Endothelial cell of umbilical vein (primary cell): ENCODE data around the gene CDC20B. TPM values are rescaled to one million over a fixed set of nuclear protein-coding genes. Genes with fewer than 3 reads are reported as not detected.

Experiments used
- BruUV-seq: library from RNA; stranded (reverse); fragments of 400-500 nt; replicated peaks from 2 replicates; lab custom pipeline; 2021; lab: Mats Ljungman, UMichigan
- CTCF ChIA-PET: fragments of 300-600, 350-600 bp; sonication (Branson Sonifier 250); formaldehyde crosslinking; loops from one replicate; lab custom pipeline; 2021; ENCODE audit warnings: antibody characterized with exemption, inconsistent platforms; lab: Charles Lee
- POLR2A ChIA-PET: fragments of 300-600, 350-600 bp; sonication (Branson Sonifier 250); formaldehyde crosslinking; loops from one replicate; lab custom pipeline; 2021; ENCODE audit warnings: antibody characterized with exemption, inconsistent platforms; lab: Charles Lee
- DNase-seq: peaks from one replicate; pipeline ENCODE4 v3.0.0-alpha.2; 2011; ENCODE audit warnings: low read depth, low spot score
- FAIRE-seq: peaks from 2 replicates; lab custom pipeline; 2011; peaks lifted over from hg19 to GRCh38; lab: Jason Lieb, UNC
- H2AFZ ChIP-seq: 2 replicates; pipeline ENCODE4 v1.6.0; 2012; ENCODE audit warnings: low read depth, low read length, control low read depth, inconsistent platforms
- H3K27ac ChIP-seq: 2 replicates; pipeline ENCODE4 v1.5.1; 2011; ENCODE audit warnings: low read depth, mild to moderate bottlenecking, control low read depth, low read length, moderate library complexity; ENCODE audit not compliant: insufficient read depth
- H3K27me3 ChIP-seq, 2 experiments: 2 replicates each; pipeline versions ENCODE4 v1.6.0 to v1.6.1; 2011; ENCODE audit warnings: low read length in 2 of 2, mixed read lengths in 1 of 2; ENCODE audit not compliant: control insufficient read depth in 2 of 2, insufficient read depth in 2 of 2
- H3K36me3 ChIP-seq, 2 experiments: 2 replicates in 1 of 2; 3 replicates in 1 of 2; pipeline ENCODE4 v1.5.1; 2011; ENCODE audit warnings: low read length in 2 of 2, mild to moderate bottlenecking in 1 of 2, moderate library complexity in 1 of 2; ENCODE audit not compliant: control insufficient read depth in 2 of 2, insufficient read depth in 2 of 2; ENCODE audit errors: extremely low read depth in 1 of 2
- H3K4me1 ChIP-seq: 3 replicates; pipeline ENCODE4 v1.5.1; 2011; ENCODE audit warnings: mild to moderate bottlenecking, low read length; ENCODE audit not compliant: control insufficient read depth, insufficient read depth; ENCODE audit errors: extremely low read depth
- H3K4me2 ChIP-seq: 2 replicates; pipeline ENCODE4 v1.6.1; 2011; ENCODE audit warnings: low read length, control low read depth, mixed read lengths; ENCODE audit not compliant: insufficient read depth
- H3K4me3 ChIP-seq, 3 experiments: fragments of 200-600 bp in 1 of 3; sonication (generic), shearing (Covaris generic) in 1 of 3; replicated peaks in 1 of 3; 2 replicates each; pipeline ENCODE4 v1.5.1; 2011 to 2016; ENCODE audit warnings: control low read depth in 3 of 3, low read length in 3 of 3, mild to moderate bottlenecking in 2 of 3, inconsistent platforms in 1 of 3, low read depth in 1 of 3, moderate library complexity in 1 of 3; ENCODE audit not compliant: insufficient read depth in 1 of 3
- H3K79me2 ChIP-seq: 2 replicates; pipeline ENCODE4 v1.6.0; 2012; ENCODE audit warnings: low read length, inconsistent platforms; ENCODE audit not compliant: control insufficient read depth, insufficient read depth
- H3K9ac ChIP-seq: replicated peaks from 2 replicates; pipeline ENCODE3; 2011; ENCODE audit warnings: low read length, control low read depth; ENCODE audit not compliant: insufficient read depth; ENCODE audit errors: extremely low read depth
- H3K9me1 ChIP-seq: replicated peaks from 3 replicates; pipeline ENCODE4 v1.6.0; 2011; ENCODE audit warnings: mild to moderate bottlenecking, low read length; ENCODE audit not compliant: control insufficient read depth, insufficient read depth; ENCODE audit errors: extremely low read depth
- H3K9me3 ChIP-seq: replicated peaks from 2 replicates; pipeline ENCODE4 v1.5.1; 2012; ENCODE audit warnings: low read length, inconsistent platforms; ENCODE audit not compliant: control insufficient read depth, insufficient read depth
- H4K20me1 ChIP-seq: replicated peaks from 2 replicates; pipeline ENCODE3; 2011; ENCODE audit warnings: mild to moderate bottlenecking, low read length; ENCODE audit not compliant: control insufficient read depth, insufficient read depth; ENCODE audit errors: extremely low read depth
- EZH2 ChIP-seq: IDR thresholded peaks from 2 replicates; pipeline ENCODE4 v1.6.1; 2012; ENCODE audit warnings: borderline replicate concordance, low read depth, mild to moderate bottlenecking, moderate library complexity, low read length, inconsistent platforms; ENCODE audit not compliant: severe bottlenecking
- FOS ChIP-seq: IDR thresholded peaks from 2 replicates; pipeline ENCODE4 v1.6.1; 2011; ENCODE audit warnings: mild to moderate bottlenecking, low read length, moderate library complexity, borderline replicate concordance; ENCODE audit not compliant: insufficient read depth
- GATA2 ChIP-seq: IDR thresholded peaks from 2 replicates; pipeline ENCODE4 v1.7.0; 2011; ENCODE audit warnings: low read depth, mild to moderate bottlenecking, moderate library complexity, mixed read lengths, low read length; ENCODE audit not compliant: insufficient read length, insufficient read depth
- JUN ChIP-seq: IDR thresholded peaks from 2 replicates; pipeline ENCODE4 v1.6.1; 2011; ENCODE audit warnings: borderline replicate concordance, low read depth; ENCODE audit not compliant: insufficient read length, insufficient read depth
- MYC ChIP-seq: IDR thresholded peaks from one replicate; pipeline ENCODE4 v1.6.1; 2011; ENCODE audit warnings: mild to moderate bottlenecking, low read depth, low read length
- POLR2A ChIP-seq: IDR thresholded peaks from 2 replicates; pipeline ENCODE4 v1.6.1; 2012; ENCODE audit warnings: low read depth, mild to moderate bottlenecking, control low read depth, low read length
- POLR2AphosphoS5 ChIP-seq: IDR thresholded peaks from 2 replicates; pipeline ENCODE4 v1.6.1; 2012; ENCODE audit warnings: low read depth, mild to moderate bottlenecking, control low read depth, low read length, moderate library complexity; ENCODE audit not compliant: insufficient read depth
- dilution Hi-C: fragments of 300-500 bp; cut with MboI; formaldehyde crosslinking; loops from one replicate; pipeline ENCODE4 v1.15.0; 2019; ENCODE audit warnings: low sequenced_read_pairs; ENCODE audit not compliant: extremely low pct_ligation_motif_present
- intact Hi-C: fragments of 100-400 bp; cut with micrococcal nuclease; formaldehyde crosslinking; loops from one replicate; pipeline ENCODE4 v1.10.0; 2022
- polyA plus RNA-seq, 4 experiments: library from polyadenylated mRNA; depleted of rRNA in 3 of 4; stranded (reverse) in 3 of 4; unstranded in 1 of 4; fragments of >200 nt; gene quantifications; 2 replicates each; pipeline versions ENCODE4 v1.2.1 to v1.2.3, GENCODE V29; 2011 to 2012; ENCODE audit warnings: missing spikeins in 1 of 4
- total RNA-seq: library from RNA; stranded (reverse); gene quantifications from 2 replicates; pipeline ENCODE4 v1.2.3, GENCODE V29; 2021
- TF ChIP-seq, protein P1 (sequence below): IDR thresholded peaks from 2 replicates; pipeline ENCODE4 v1.6.1; 2011; ENCODE audit not compliant: insufficient read depth, insufficient read length
- TF ChIP-seq, protein P2 (sequence below), 2 donors: IDR thresholded peaks; 1 replicate in 1 of 2; 2 replicates in 1 of 2; pipeline ENCODE4 v1.5.1; 2011; ENCODE audit warnings: low read length in 2 of 2, mild to moderate bottlenecking in 2 of 2, moderate library complexity in 2 of 2, control low read depth in 1 of 2, inconsistent platforms in 1 of 2, low read depth in 1 of 2; ENCODE audit not compliant: insufficient read depth in 1 of 2; ENCODE audit errors: extremely low read depth in 1 of 2

CDC20B gene
- total and polyA plus RNA-seq, 2 donors (not counting 3 experiments of a cell fraction or from before 2014, with no cell fraction given): 0.22 TPM

GRCh38 chr5:55066277-55066676 lies 106.7 kb downstream of the CDC20B start:
- no peaks in the 10 kb centered on the region for H3K79me2 ChIP-seq
- H2AFZ ChIP-seq: no peak overlapping the region
- ChIA-PET CTCF (no interaction called here), POLR2A (no interaction called here)
- no peaks in the 10 kb centered on the region for H3K36me3 ChIP-seq
- H3K4me3 ChIP-seq: no peak overlapping the region
- no peaks in the 10 kb centered on the region for H3K9me1 ChIP-seq
- H3K4me1 ChIP-seq: peaks cover 15% of the 10 kb centered on the region
- H3K27me3 ChIP-seq: no peaks in the 10 kb centered on the region
- FAIRE-seq (no peak), DNase-seq (no peak)
- dilution Hi-C loops (no loop called here), intact Hi-C loops (no loop called here)
- H3K4me2 ChIP-seq: no peak overlapping the region
- no TSS peak for BruUV-seq
- H4K20me1 ChIP-seq: no peaks in the 10 kb centered on the region
- H3K9me3 ChIP-seq: no peaks in the 10 kb centered on the region
- no peak overlapping the region for H3K9ac ChIP-seq
- TF ChIP-seq POLR2AphosphoS5: no peak
- no peak for TF ChIP-seq JUN
- TF ChIP-seq, protein P1, sequence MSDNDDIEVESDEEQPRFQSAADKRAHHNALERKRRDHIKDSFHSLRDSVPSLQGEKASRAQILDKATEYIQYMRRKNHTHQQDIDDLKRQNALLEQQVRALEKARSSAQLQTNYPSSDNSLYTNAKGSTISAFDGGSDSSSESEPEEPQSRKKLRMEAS: no peak
- TF ChIP-seq EZH2: no peak
- TF ChIP-seq GATA2: no peak
- TF ChIP-seq, protein P2, sequence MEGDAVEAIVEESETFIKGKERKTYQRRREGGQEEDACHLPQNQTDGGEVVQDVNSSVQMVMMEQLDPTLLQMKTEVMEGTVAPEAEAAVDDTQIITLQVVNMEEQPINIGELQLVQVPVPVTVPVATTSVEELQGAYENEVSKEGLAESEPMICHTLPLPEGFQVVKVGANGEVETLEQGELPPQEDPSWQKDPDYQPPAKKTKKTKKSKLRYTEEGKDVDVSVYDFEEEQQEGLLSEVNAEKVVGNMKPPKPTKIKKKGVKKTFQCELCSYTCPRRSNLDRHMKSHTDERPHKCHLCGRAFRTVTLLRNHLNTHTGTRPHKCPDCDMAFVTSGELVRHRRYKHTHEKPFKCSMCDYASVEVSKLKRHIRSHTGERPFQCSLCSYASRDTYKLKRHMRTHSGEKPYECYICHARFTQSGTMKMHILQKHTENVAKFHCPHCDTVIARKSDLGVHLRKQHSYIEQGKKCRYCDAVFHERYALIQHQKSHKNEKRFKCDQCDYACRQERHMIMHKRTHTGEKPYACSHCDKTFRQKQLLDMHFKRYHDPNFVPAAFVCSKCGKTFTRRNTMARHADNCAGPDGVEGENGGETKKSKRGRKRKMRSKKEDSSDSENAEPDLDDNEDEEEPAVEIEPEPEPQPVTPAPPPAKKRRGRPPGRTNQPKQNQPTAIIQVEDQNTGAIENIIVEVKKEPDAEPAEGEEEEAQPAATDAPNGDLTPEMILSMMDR (IDR thresholded peaks at IDR 0.05; ENCODE audit: extremely low read depth in 1 of 2, insufficient read depth in 1 of 2, low read depth in 1 of 2, low read length in 2 of 2): no peak
- no peak for TF ChIP-seq MYC
- TF ChIP-seq FOS: no peak
- TF ChIP-seq POLR2A: no peak
- H3K27ac ChIP-seq: no peak overlapping the region
